ENCODE results near the gene UNC5C. TPM values are rescaled to one million over a fixed set of nuclear protein-coding genes. Genes with fewer than 3 reads are reported as not detected.

UNC5C gene
- total RNA-seq, 1 donor = not detected

DNA sequence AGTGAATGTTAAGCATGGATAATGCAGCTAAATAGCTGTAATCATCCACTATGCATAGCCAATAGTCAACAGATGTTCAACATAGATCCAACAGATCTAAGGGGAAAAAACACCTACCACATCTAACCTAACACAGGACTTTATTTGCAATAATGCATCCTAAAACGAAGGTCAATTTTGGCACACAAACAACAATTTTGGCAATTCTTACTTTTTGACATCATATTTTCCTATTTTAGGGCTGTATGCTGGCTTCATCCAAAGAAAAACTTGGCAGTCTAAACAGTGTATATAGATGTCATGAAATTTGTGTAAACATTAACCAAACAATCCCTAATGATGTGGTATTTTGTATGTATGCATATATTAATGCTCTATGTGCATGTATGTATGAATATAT is 33.2 kb downstream of the UNC5C start:
- Histone ChIP-seq H3K4me3 (ENCODE audit: low read length) (no peak overlapping the region), H3K4me1 (ENCODE audit: insufficient read depth, low read length) (no peaks in the 10 kb centered on the region), H3K27me3 (ENCODE audit: insufficient read depth, low read length) (no peaks in the 10 kb centered on the region), H3K9me3 (ENCODE audit: low read depth, low read length) (no peaks in the 10 kb centered on the region)

DNA sequence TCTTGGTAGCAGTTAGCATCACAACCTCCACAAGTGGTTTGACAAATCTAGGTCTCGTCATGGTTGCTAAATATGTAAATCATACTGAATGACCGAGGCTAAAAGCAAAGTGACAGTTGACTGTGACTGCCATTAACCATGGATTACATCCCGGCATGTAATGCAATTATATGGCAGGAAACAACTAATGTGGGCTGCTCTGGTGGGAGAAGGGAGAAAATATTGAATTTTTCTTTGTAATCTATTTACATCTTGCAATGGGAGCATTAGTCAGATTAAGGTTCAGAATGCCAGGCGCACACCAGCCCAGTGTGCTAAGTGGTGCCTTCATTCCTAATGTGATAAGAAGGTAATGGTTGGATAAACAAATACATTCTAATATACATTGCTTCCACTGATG is 35.8 kb downstream of the UNC5C start:
- Histone ChIP-seq H3K4me3 (ENCODE audit: low read length) (no peak overlapping the region), H3K27me3 (ENCODE audit: insufficient read depth, low read length) (no peaks in the 10 kb centered on the region), H3K4me1 (ENCODE audit: insufficient read depth, low read length) (no peaks in the 10 kb centered on the region)

DNA sequence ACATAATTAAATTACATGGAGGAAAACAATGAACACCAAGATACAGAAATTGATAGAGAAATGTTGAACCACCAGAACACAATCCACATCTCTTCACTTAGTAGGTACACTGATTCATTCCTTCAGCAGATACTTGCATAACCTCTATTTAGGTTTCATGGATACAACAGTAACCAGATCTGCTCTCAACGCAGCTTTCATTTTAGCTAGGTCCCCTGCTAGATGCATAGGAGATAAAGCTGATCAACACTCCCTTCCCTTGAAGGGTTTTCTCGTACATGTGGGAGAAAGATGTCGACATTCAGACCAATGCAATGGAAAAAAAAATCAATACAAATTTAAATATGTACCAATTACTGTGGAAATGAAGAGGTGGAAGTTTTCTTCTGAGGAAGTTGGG is 37.3 kb downstream of the UNC5C start:
- no peaks in the 10 kb centered on the region for H3K4me1 ChIP-seq (ENCODE audit: insufficient read depth, low read length)
- no peaks in the 10 kb centered on the region for H3K9me3 ChIP-seq (ENCODE audit: low read depth, low read length)
- H3K4me3 ChIP-seq (ENCODE audit: low read length) = no peak overlapping the region
- H3K27me3 ChIP-seq (ENCODE audit: insufficient read depth, low read length) = no peaks in the 10 kb centered on the region

More for the DNA sequence above, 35.8 kb downstream of the UNC5C start:
- H3K9me3 ChIP-seq (ENCODE audit: low read depth, low read length) = no peaks in the 10 kb centered on the region

DNA sequence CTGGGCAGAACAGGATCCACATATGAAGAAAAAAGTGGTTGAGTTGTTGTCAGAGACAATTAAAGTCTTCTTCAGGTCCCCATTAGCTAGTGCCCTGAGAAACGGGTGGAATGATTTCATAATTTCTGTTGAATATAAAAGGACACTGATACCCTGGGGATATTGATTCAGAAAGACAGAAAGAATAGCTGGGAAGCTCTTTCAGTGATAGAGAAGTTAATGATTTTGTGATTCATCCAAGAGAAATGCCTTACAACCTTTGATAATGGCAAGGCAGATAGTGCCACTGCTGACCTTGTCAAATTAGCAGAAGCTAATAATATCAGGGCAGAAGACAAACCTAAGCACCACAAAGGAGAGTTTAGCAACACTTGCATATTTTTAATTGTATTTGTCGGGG is 37.9 kb downstream of the UNC5C start:
- no peak overlapping the region for H3K4me3 ChIP-seq (ENCODE audit: low read length)
- H3K4me1 ChIP-seq (ENCODE audit: insufficient read depth, low read length) = no peaks in the 10 kb centered on the region
- H3K9me3 ChIP-seq (ENCODE audit: low read depth, low read length) = no peaks in the 10 kb centered on the region
- no peaks in the 10 kb centered on the region for H3K27me3 ChIP-seq (ENCODE audit: insufficient read depth, low read length)

- no peaks in the 10 kb centered on the region for H3K27me3 ChIP-seq (ENCODE audit: insufficient read depth, low read length)
- H3K4me1 ChIP-seq (ENCODE audit: insufficient read depth, low read length) = no peaks in the 10 kb centered on the region
- no peaks in the 10 kb centered on the region for H3K9me3 ChIP-seq (ENCODE audit: low read depth, low read length)
- H3K4me3 ChIP-seq (ENCODE audit: low read length) = no peak overlapping the region
These were observed 38.6 kb downstream of the UNC5C start for GRCh38 chr4:95510145-95510544.

DNA sequence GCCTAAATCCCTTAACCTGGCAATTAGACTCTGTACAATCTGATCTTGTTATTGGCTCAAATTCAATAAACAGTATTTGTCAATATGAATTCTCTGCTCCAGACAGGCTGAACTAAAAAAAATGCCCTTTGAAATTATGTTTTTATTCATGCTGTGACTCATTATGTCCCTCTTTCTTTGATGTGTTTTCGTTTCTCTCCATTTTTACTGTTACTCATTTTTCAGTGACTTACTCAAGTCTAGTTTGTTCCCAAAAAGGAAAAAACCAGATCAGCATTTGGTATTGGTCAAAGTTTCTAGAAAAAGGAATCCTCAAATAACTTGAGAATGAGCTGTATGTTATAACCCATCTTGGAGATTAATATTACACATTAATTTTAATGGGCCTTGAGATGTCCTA is 40.4 kb downstream of the UNC5C start:
- H3K27me3 ChIP-seq (ENCODE audit: insufficient read depth, low read length) = no peaks in the 10 kb centered on the region
- H3K4me1 ChIP-seq (ENCODE audit: insufficient read depth, low read length) = no peaks in the 10 kb centered on the region
- no peak overlapping the region for H3K4me3 ChIP-seq (ENCODE audit: low read length)
- H3K9me3 ChIP-seq (ENCODE audit: low read depth, low read length) = no peaks in the 10 kb centered on the region

GRCh38 chr4:95507561-95507960 is 41.2 kb downstream of the UNC5C start:
- H3K27me3 ChIP-seq (ENCODE audit: insufficient read depth, low read length) = no peaks in the 10 kb centered on the region
- H3K4me1 ChIP-seq (ENCODE audit: insufficient read depth, low read length) = no peaks in the 10 kb centered on the region
- H3K9me3 ChIP-seq (ENCODE audit: low read depth, low read length) = no peaks in the 10 kb centered on the region
- H3K4me3 ChIP-seq (ENCODE audit: low read length) = no peak overlapping the region

DNA sequence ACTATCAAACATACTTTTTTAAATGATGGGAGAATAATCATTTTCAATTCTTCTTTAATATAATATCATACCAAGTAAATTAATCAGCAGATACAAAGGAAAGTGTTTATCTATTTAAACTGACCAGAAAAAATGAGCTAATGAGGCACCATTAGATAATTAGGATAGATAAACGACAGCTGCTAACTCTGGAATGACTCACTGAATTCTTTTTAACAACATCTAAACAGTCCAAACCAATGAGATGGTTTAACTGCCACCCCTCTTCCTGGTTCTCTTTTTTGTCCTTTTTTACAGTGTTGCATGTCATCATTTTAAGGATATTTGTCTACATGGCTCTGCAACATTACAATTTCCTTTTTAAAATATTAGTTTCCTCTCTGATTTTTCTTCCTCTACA is 41.6 kb downstream of the UNC5C start:
- Histone ChIP-seq H3K27me3 (ENCODE audit: insufficient read depth, low read length) (no peaks in the 10 kb centered on the region), H3K4me3 (ENCODE audit: low read length) (no peak overlapping the region), H3K9me3 (ENCODE audit: low read depth, low read length) (no peaks in the 10 kb centered on the region), H3K4me1 (ENCODE audit: insufficient read depth, low read length) (no peaks in the 10 kb centered on the region)

DNA sequence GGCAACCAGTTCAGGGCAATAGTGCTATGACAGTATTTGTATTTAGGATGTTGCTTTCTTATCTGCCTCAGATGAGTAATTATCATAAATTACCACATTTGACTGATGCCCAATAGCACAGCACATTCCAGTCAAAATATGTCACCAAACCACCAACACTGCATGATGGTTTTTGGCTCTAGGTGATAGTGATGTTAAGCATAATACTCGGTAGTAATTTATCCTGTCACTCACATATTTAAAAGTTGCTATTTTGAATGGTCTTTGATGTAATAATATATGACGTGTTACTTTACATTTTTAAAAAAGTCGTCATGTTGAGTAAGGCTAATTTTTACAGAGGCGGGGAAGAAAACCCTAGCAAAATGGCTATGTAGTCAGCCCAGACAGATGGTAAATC is 42.5 kb downstream of the UNC5C start:
- Histone ChIP-seq H3K27me3 (ENCODE audit: insufficient read depth, low read length) (no peaks in the 10 kb centered on the region), H3K4me3 (ENCODE audit: low read length) (no peak overlapping the region), H3K9me3 (ENCODE audit: low read depth, low read length) (no peaks in the 10 kb centered on the region)

GRCh38 chr4:95505799-95506198 is 43.0 kb downstream of the UNC5C start:
- Histone ChIP-seq H3K4me3 (ENCODE audit: low read length) (no peak overlapping the region), H3K9me3 (ENCODE audit: low read depth, low read length) (no peaks in the 10 kb centered on the region), H3K4me1 (ENCODE audit: insufficient read depth, low read length) (no peaks in the 10 kb centered on the region), H3K27me3 (ENCODE audit: insufficient read depth, low read length) (no peaks in the 10 kb centered on the region)

More for the DNA sequence above, 42.5 kb downstream of the UNC5C start:
- no peaks in the 10 kb centered on the region for H3K4me1 ChIP-seq (ENCODE audit: insufficient read depth, low read length)

DNA sequence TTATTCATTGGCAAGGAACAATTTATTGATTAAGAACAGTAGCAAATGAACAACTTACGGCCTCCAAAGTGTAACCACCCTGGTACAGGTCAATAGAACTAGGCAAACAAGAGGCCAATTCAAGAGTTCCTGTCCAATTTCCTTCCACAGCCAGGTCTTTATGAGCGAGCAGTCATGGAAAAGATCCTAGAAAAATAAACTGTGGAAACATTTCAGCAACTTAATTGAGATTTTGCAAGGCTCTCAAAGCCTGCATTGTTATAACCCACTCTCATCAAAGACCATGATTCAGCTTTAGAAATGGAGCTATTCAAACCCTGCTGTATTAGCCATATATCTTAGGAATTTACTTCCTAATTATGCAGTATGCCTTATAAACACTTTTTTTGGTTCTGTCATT is 43.6 kb downstream of the UNC5C start:
- H3K9me3 ChIP-seq (ENCODE audit: low read depth, low read length) = no peaks in the 10 kb centered on the region
- H3K4me3 ChIP-seq (ENCODE audit: low read length) = no peak overlapping the region
- no peaks in the 10 kb centered on the region for H3K27me3 ChIP-seq (ENCODE audit: insufficient read depth, low read length)
- no peaks in the 10 kb centered on the region for H3K4me1 ChIP-seq (ENCODE audit: insufficient read depth, low read length)

- Histone ChIP-seq H3K9me3 (ENCODE audit: low read depth, low read length) (no peaks in the 10 kb centered on the region), H3K4me1 (ENCODE audit: insufficient read depth, low read length) (no peaks in the 10 kb centered on the region), H3K4me3 (ENCODE audit: low read length) (no peak overlapping the region), H3K27me3 (ENCODE audit: insufficient read depth, low read length) (no peaks in the 10 kb centered on the region)
These were observed 44.3 kb downstream of the UNC5C start for GRCh38 chr4:95504501-95504900.

DNA sequence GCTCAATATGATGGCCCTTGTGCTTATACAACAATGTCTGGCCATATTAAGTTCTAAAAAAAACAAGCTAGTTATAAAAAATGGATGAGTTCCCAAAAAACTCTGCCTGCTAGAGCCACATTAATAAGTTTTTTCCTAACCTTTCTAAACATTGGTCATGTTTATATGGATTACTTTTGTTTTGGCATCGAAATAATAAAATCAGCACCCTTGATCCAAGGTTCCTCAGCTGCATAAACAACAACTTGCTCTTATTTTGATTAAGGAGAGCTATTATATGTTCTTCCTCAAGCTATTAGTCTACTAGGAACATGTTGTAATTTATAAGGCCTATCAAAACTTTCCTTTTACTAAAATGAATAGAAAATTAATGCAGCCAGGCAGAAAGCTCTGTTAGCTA is 48.4 kb downstream of the UNC5C start:
- Histone ChIP-seq H3K4me3 (ENCODE audit: low read length) (no peak overlapping the region), H3K4me1 (ENCODE audit: insufficient read depth, low read length) (no peaks in the 10 kb centered on the region), H3K27me3 (ENCODE audit: insufficient read depth, low read length) (no peaks in the 10 kb centered on the region), H3K9me3 (ENCODE audit: low read depth, low read length) (no peaks in the 10 kb centered on the region)

- Histone ChIP-seq H3K4me3 (ENCODE audit: low read length) (no peak overlapping the region), H3K27me3 (ENCODE audit: insufficient read depth, low read length) (no peaks in the 10 kb centered on the region), H3K9me3 (ENCODE audit: low read depth, low read length) (no peaks in the 10 kb centered on the region), H3K4me1 (ENCODE audit: insufficient read depth, low read length) (no peaks in the 10 kb centered on the region)
These were observed 49.5 kb downstream of the UNC5C start for GRCh38 chr4:95499291-95499696.

DNA sequence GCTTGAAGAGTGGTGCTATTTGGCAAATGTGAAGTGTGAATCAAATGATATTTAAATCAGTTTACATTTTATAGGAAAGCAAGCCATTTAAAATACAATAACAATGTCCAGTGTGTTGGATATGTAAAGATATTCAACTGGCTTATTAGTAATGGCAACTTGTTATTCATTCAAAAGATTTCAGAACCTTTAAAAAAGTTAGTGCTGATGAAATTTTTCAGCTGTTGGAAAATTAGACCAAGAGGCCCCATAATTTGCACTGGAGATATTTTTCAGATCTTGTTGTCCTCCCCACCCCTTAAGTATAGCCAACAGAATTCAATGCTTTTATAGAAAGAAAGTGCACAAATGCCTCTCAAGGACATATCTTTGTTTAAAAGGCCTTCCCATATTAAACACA is 54.6 kb downstream of the UNC5C start:
- H3K4me3 ChIP-seq (ENCODE audit: low read length) = no peak overlapping the region
- no peaks in the 10 kb centered on the region for H3K27me3 ChIP-seq (ENCODE audit: insufficient read depth, low read length)
- H3K9me3 ChIP-seq (ENCODE audit: low read depth, low read length) = no peaks in the 10 kb centered on the region
- no peaks in the 10 kb centered on the region for H3K4me1 ChIP-seq (ENCODE audit: insufficient read depth, low read length)

GRCh38 chr4:95478679-95479078 is 70.1 kb downstream of the UNC5C start:
- H3K4me1 ChIP-seq (ENCODE audit: insufficient read depth, low read length) = no peaks in the 10 kb centered on the region
- H3K27me3 ChIP-seq (ENCODE audit: insufficient read depth, low read length) = no peaks in the 10 kb centered on the region
- H3K4me3 ChIP-seq (ENCODE audit: low read length) = no peak overlapping the region

DNA sequence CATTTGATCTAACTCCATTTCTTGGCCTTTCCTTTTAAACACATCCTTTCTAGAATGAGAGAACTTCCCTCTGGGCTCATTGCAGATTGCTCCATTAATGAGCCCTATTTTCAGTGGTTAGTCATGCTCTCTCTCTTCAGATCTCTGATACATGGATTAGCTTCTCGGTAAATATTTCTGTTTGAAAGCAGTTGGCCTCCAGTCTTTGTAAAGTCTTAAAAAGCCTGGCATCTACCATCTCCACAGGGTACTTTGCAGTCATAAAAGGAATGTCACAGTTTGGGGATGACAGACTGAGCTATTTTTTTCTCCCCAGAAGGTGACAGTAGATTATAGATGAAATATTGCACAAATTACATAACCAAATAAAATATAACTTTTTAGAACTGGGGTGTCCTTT is 72.7 kb downstream of the UNC5C start:
- no peaks in the 10 kb centered on the region for H3K27me3 ChIP-seq (ENCODE audit: insufficient read depth, low read length)
- H3K4me3 ChIP-seq (ENCODE audit: low read length) = no peak overlapping the region
- no peaks in the 10 kb centered on the region for H3K4me1 ChIP-seq (ENCODE audit: insufficient read depth, low read length)
- H3K9me3 ChIP-seq (ENCODE audit: low read depth, low read length) = no peaks in the 10 kb centered on the region

More at GRCh38 chr4:95478679-95479078, 70.1 kb downstream of the UNC5C start:
- H3K9me3 ChIP-seq (ENCODE audit: low read depth, low read length) = no peaks in the 10 kb centered on the region

All from mononuclear cell (primary cell).